ENCODE measurements around the gene EFHD1. TPM values are rescaled to one million over a fixed set of nuclear protein-coding genes. Genes with fewer than 3 reads are reported as not detected.

Gene EFHD1
- total RNA-seq, 2 donors from 2014 or later: 4.0 to 4.4 TPM

DNA sequence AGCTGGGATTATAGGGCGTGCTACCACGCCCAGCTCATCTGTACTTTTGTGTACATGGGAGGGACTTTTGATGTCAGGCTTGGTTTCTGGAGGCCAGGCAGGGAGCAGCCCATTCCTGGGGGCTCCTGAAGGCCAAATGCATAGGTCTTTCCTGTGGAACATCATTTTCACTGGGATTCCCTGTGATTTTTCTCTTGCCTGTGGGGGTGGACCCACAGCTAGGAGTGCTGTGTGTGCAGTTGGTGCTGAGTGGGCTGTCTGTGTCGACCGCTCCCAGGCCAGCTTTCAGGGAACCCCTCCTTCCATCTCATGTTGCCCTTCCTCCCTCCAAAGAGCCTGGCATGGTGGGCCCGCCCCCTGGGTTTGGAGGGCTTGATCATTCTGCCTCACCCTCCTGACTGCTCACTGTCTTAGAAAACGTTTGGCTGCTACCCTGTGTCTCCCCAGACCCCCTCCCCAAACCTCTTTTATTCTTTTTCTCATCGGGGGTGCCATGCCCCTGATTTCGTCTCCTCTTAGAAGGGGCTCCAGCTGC, 10.5 kb downstream of the EFHD1 start:
- Histone ChIP-seq H3K27ac (no peak overlapping the region), H3K4me1 (no peaks in the 10 kb centered on the region), H3K4me3 (no peak overlapping the region), H3K27me3 (no peaks in the 10 kb centered on the region), H3K9me3 (no peaks in the 10 kb centered on the region), H3K36me3 (replicated peaks in 1 of 2; ENCODE audit: insufficient read depth in 1 of 2, low read depth in 2 of 2) (no peaks in the 10 kb centered on the region)
- WGBS, 2 donors: 85 to 88% methylated on average over 8 of the region's 8 CpGs
- intact Hi-C loops (cut with DNase I): no loop called here
- TF ChIP-seq, protein P1, sequence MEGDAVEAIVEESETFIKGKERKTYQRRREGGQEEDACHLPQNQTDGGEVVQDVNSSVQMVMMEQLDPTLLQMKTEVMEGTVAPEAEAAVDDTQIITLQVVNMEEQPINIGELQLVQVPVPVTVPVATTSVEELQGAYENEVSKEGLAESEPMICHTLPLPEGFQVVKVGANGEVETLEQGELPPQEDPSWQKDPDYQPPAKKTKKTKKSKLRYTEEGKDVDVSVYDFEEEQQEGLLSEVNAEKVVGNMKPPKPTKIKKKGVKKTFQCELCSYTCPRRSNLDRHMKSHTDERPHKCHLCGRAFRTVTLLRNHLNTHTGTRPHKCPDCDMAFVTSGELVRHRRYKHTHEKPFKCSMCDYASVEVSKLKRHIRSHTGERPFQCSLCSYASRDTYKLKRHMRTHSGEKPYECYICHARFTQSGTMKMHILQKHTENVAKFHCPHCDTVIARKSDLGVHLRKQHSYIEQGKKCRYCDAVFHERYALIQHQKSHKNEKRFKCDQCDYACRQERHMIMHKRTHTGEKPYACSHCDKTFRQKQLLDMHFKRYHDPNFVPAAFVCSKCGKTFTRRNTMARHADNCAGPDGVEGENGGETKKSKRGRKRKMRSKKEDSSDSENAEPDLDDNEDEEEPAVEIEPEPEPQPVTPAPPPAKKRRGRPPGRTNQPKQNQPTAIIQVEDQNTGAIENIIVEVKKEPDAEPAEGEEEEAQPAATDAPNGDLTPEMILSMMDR (IDR thresholded peaks at IDR 0.05): no peak
- no peak for TF ChIP-seq POLR2A (IDR thresholded peaks at IDR 0.05)
- DNase-seq: no peak
- no peak for ATAC-seq

DNA sequence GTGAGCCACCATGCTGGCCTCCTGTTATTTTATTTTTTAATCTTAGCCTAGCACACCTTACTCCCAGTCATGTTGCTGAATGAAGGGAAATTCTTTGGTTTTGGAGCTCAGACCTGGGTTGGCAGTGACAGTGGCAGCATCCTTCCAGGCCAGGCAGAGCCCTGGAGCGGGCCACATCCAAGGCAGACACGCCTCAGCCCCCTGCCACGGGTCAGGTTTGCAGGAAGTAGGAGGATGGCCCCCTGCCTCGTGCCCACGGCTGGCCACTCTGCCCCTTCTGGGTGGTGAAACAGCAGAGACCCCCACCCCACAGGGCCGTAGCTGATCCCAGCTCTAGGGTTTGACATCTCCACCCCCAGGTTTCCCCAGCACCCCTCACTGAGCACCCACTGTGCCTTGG, 11.7 kb downstream of the EFHD1 start:
- H3K27me3 ChIP-seq: no peaks in the 10 kb centered on the region
- no peak for ATAC-seq
- H3K36me3 ChIP-seq (replicated peaks in 1 of 2; ENCODE audit: insufficient read depth in 1 of 2, low read depth in 2 of 2): no peaks in the 10 kb centered on the region
- intact Hi-C loops (cut with DNase I): no loop called here
- TF ChIP-seq, protein P1 (IDR thresholded peaks at IDR 0.05): no peak
- no peak for TF ChIP-seq POLR2A (IDR thresholded peaks at IDR 0.05)
- H3K27ac ChIP-seq: no peak overlapping the region
- H3K4me3 ChIP-seq: no peak overlapping the region
- H3K9me3 ChIP-seq: no peaks in the 10 kb centered on the region
- WGBS, 2 donors: 91% methylated on average over 6 of the region's 6 CpGs; no CpG with 5 or more reads in 1 of the 2 donors
- no peak for DNase-seq
- no peaks in the 10 kb centered on the region for H3K4me1 ChIP-seq

DNA sequence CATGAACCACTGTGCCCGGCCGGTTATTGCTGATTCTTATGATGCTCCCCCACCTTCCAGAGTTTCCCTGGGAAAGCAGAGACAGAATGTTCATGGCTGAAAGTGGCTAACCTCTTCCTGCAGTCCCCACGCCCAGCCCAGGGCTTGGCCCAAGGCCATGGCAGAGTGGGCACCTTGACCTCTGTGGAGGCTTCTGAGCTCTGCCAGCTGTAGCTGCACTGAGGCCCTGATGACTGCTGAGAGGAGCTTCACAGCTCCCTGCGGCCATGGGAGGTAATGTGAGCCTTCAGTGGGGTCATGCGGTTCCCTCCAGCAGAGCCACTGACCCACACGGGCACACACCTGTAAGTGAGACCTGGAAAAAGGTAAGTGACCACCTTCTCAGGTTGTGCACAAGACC, 13.3 kb downstream of the EFHD1 start:
- Histone ChIP-seq H3K36me3 (replicated peaks in 1 of 2; ENCODE audit: insufficient read depth in 1 of 2, low read depth in 2 of 2) (no peaks in the 10 kb centered on the region), H3K4me3 (no peak overlapping the region), H3K27ac (no peak overlapping the region), H3K27me3 (no peaks in the 10 kb centered on the region), H3K4me1 (no peaks in the 10 kb centered on the region), H3K9me3 (no peaks in the 10 kb centered on the region)
- ATAC-seq (no peak), DNase-seq (no peak)
- TF ChIP-seq, protein P1 (IDR thresholded peaks at IDR 0.05): no peak
- no peak for TF ChIP-seq POLR2A (IDR thresholded peaks at IDR 0.05)
- intact Hi-C loops (cut with DNase I): no loop called here
- 84 to 94% methylated on average over 2 to 6 of the region's 6 CpGs for WGBS, 2 donors

DNA sequence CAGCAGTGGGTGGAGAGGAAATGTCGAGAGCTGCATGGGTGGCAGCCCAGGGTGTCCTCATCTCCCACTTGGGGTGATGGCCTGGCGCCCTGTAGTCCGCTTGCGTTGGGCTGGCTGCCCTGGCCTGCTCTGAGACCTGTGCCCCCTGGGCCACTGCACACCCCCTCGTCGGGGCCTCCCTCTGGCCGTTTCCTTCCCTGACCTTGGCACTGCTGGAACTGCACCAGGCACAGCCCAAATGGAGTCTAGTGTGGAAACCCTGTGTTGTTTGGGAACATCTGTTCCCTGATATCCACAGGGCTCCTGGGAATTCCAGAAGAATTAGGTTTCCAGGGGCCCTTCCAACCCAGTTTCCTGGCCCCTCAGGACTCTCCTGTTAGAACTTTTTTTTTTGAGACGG, 13.9 kb downstream of the EFHD1 start:
- intact Hi-C loops (cut with DNase I): no loop called here
- TF ChIP-seq, protein P1 (IDR thresholded peaks at IDR 0.05): no peak
- TF ChIP-seq POLR2A (IDR thresholded peaks at IDR 0.05): no peak
- Histone ChIP-seq H3K4me3 (no peak overlapping the region), H3K36me3 (replicated peaks in 1 of 2; ENCODE audit: insufficient read depth in 1 of 2, low read depth in 2 of 2) (no peaks in the 10 kb centered on the region), H3K27ac (no peak overlapping the region), H3K4me1 (no peaks in the 10 kb centered on the region), H3K9me3 (no peaks in the 10 kb centered on the region), H3K27me3 (no peaks in the 10 kb centered on the region)
- WGBS, 2 donors: 71% methylated on average over 8 of the region's 8 CpGs
- no peak for DNase-seq
- ATAC-seq: no peak

DNA sequence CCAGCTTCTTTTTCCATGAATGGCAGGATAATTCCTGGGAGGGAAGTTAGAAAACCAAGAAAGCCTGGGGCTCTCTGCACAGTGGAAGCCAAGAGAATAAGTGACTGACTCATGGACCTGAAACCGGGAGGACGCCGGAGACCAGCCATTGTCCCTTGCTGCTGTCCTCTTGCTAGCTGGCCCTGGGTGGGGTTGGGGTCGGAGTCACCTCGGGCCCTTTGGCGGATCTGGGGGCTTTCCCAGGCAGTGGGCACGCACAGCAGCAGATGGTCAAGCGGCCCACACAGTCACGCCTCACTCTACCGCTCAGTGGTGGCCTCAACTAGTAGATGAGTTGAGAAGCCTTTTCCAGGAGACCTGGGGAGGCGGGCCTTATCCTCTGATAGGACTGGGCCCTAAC, 15.6 kb downstream of the EFHD1 start:
- DNase-seq: no peak
- no peak overlapping the region for H3K27ac ChIP-seq
- H3K36me3 ChIP-seq (replicated peaks in 1 of 2; ENCODE audit: insufficient read depth in 1 of 2, low read depth in 2 of 2): no peaks in the 10 kb centered on the region
- H3K4me1 ChIP-seq: no peaks in the 10 kb centered on the region
- ATAC-seq: no peak
- no peak overlapping the region for H3K4me3 ChIP-seq
- intact Hi-C loops (cut with DNase I): no loop called here
- no peaks in the 10 kb centered on the region for H3K27me3 ChIP-seq
- WGBS, 2 donors: 87 to 94% methylated on average over 6 to 11 of the region's 11 CpGs
- no peaks in the 10 kb centered on the region for H3K9me3 ChIP-seq
- no peak for TF ChIP-seq POLR2A (IDR thresholded peaks at IDR 0.05)
- TF ChIP-seq, protein P1 (IDR thresholded peaks at IDR 0.05): no peak

Measured in body of pancreas (tissue), 4 donors.